Measurements from ENCODE around the gene ESR1. TPM values are rescaled to one million over a fixed set of nuclear protein-coding genes. Genes with fewer than 3 reads are reported as not detected.
"Not testable (repeated sequence)": the region's sequence is repeated elsewhere in the genome, so short reads cannot be mapped to it uniquely, and the experiment has no call there.

Gene ESR1
- total RNA-seq, 6 experiments from 2014 or later: 1.6 to 59.9 (median 18.6) TPM

DNA sequence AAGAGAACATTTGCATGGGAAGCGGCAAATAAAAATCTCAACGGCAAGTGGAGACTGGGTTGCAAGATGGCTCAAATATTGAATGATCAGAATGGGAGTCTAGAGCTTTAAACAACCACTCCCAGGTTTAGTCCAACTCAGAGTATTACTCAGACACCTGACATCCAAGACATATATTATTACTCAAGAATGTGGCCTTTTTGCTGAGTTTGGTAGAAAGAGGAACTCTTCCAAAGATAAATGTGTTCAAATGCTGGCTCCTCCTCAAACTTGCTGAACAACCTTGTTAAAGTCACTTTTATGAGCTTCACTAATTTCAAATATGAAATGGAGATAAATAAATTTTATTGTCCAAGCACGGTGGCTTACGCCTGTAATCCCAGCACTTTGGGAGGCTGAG, 77.8 kb downstream of the ESR1 start:
- H3K36me3 ChIP-seq: no peaks in the 10 kb centered on the region
- intact Hi-C loops (cut with DNase I): no loop called here
- DNase-seq (no peak), ATAC-seq (no peak)
- H3K4me3 ChIP-seq: no peak overlapping the region
- TF ChIP-seq CTCF (IDR thresholded peaks at IDR 0.05): no peak
- H3K27me3 ChIP-seq: no peaks in the 10 kb centered on the region
- WGBS (ENCODE audit: insufficient coverage, low coverage, low lambda C conversion rate, missing lambda C conversion rate): 100% methylated on average over 4 of the region's 4 CpGs
- H3K4me1 ChIP-seq: peaks cover 0 to 10% (median 0%) of the 10 kb centered on the region in 4 donors
- H3K9me3 ChIP-seq: no peaks in the 10 kb centered on the region
- H3K27ac ChIP-seq: no peak overlapping the region

- H3K27ac ChIP-seq: no peak overlapping the region
- intact Hi-C loops (cut with DNase I): no loop called here
- TF ChIP-seq CTCF (IDR thresholded peaks at IDR 0.05) (no peak), POLR2A (IDR thresholded peaks at IDR 0.05) (no peak)
- 74% methylated on average over 3 of the region's 3 CpGs for WGBS (ENCODE audit: insufficient coverage, low coverage, low lambda C conversion rate, missing lambda C conversion rate)
- H3K4me3 ChIP-seq: no peak overlapping the region
- peaks cover 0 to 10% (median 0%) of the 10 kb centered on the region in 4 donors for H3K4me1 ChIP-seq
- ATAC-seq (no peak), DNase-seq (no peak)
- H3K36me3 ChIP-seq: no peaks in the 10 kb centered on the region
- H3K27me3 ChIP-seq: no peaks in the 10 kb centered on the region
- no peaks in the 10 kb centered on the region for H3K9me3 ChIP-seq
Measured at GRCh38 chr6:151891524-151891923, 84.0 kb downstream of the ESR1 start.

GRCh38 chr6:151894426-151894825, 86.9 kb downstream of the ESR1 start:
- intact Hi-C loops (cut with DNase I); ATAC-seq; H3K9me3 ChIP-seq; H3K4me1 ChIP-seq; H3K27ac ChIP-seq; H3K27me3 ChIP-seq; H3K36me3 ChIP-seq; DNase-seq; H3K4me3 ChIP-seq: not testable (repeated sequence)
- WGBS (ENCODE audit: insufficient coverage, low coverage, low lambda C conversion rate, missing lambda C conversion rate): 63% methylated on average over 3 of the region's 3 CpGs

- H3K4me1 ChIP-seq; ATAC-seq; H3K4me3 ChIP-seq; H3K36me3 ChIP-seq; H3K9me3 ChIP-seq; intact Hi-C loops (cut with DNase I); DNase-seq; H3K27me3 ChIP-seq; H3K27ac ChIP-seq: not testable (repeated sequence)
- WGBS (ENCODE audit: insufficient coverage, low coverage, low lambda C conversion rate, missing lambda C conversion rate): no CpG with 5 or more reads among the region's 33 CpGs
Measured at GRCh38 chr6:151899221-151899620, 91.7 kb downstream of the ESR1 start.

DNA sequence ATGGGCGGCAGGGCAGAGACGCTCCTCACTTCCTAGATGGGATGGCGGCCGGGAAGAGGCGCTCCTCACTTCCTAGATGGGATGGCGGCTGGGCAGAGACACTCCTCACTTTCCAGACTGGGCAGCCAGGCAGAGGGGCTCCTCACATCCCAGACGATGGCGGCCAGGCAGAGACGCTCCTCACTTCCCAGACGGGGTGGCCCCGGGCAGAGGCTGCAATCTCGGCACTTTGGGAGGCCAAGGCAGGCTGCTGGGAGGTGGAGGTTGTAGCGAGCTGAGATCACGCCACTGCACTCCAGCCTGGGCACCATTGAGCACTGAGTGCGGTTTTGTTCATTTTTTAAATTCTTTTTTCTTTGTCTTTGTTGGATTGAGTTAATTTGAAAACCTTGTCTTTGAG, 92.3 kb downstream of the ESR1 start:
- intact Hi-C loops (cut with DNase I); DNase-seq; H3K27ac ChIP-seq; H3K4me3 ChIP-seq; H3K4me1 ChIP-seq; ATAC-seq; H3K9me3 ChIP-seq; H3K27me3 ChIP-seq; H3K36me3 ChIP-seq: not testable (repeated sequence)
- WGBS (ENCODE audit: insufficient coverage, low coverage, low lambda C conversion rate, missing lambda C conversion rate): 88% methylated on average over 3 of the region's 15 CpGs

- TF ChIP-seq CTCF (IDR thresholded peaks at IDR 0.05) (no peak), POLR2A (IDR thresholded peaks at IDR 0.05) (no peak)
- no peak overlapping the region for H3K4me3 ChIP-seq
- H3K27ac ChIP-seq: no peak overlapping the region
- 75% methylated on average over 2 of the region's 2 CpGs for WGBS (ENCODE audit: insufficient coverage, low coverage, low lambda C conversion rate, missing lambda C conversion rate)
- no peak for DNase-seq
- H3K9me3 ChIP-seq: no peaks in the 10 kb centered on the region
- no peaks in the 10 kb centered on the region for H3K27me3 ChIP-seq
- no peak for ATAC-seq
- no peaks in the 10 kb centered on the region for H3K4me1 ChIP-seq
- no peaks in the 10 kb centered on the region for H3K36me3 ChIP-seq
- intact Hi-C loops (cut with DNase I): no loop called here
Measured at GRCh38 chr6:151900256-151900655, 92.8 kb downstream of the ESR1 start.

Measured in right lobe of liver (tissue), 6 donors.